Measurements from ENCODE around the gene UBL7.

UBL7 gene

GRCh38 chr15:74422652-74423430 lies 38.1 kb downstream of the UBL7 start:
- no peak for DNase-seq

- no peak for DNase-seq
These were observed 38.7 kb downstream of the UBL7 start for GRCh38 chr15:74422265-74422651.

GRCh38 chr15:74421302-74422245 lies 39.4 kb downstream of the UBL7 start:
- DNase-seq: no peak

- no peak for DNase-seq
These were observed 40.6 kb downstream of the UBL7 start for GRCh38 chr15:74420193-74420905.

GRCh38 chr15:74419432-74419831 lies 41.5 kb downstream of the UBL7 start:
- DNase-seq: no peak

- no peak for DNase-seq
These were observed 42.2 kb downstream of the UBL7 start for GRCh38 chr15:74418575-74419338.

GRCh38 chr15:74417670-74418069 lies 43.3 kb downstream of the UBL7 start:
- no peak for DNase-seq

GRCh38 chr15:74417225-74417624 lies 43.7 kb downstream of the UBL7 start:
- no peak for DNase-seq

GRCh38 chr15:74415966-74416916 lies 44.7 kb downstream of the UBL7 start:
- DNase-seq: no peak

- DNase-seq: no peak
These were observed 46.2 kb downstream of the UBL7 start for GRCh38 chr15:74414603-74415338.

GRCh38 chr15:74414081-74414580 lies 46.8 kb downstream of the UBL7 start:
- DNase-seq: no peak

- DNase-seq: no peak
These were observed 47.4 kb downstream of the UBL7 start for GRCh38 chr15:74413350-74414080.

GRCh38 chr15:74412159-74412558 lies 48.8 kb downstream of the UBL7 start:
- DNase-seq: no peak

- no peak for DNase-seq
These were observed 49.3 kb downstream of the UBL7 start for GRCh38 chr15:74411686-74412085.

- DNase-seq: no peak
These were observed 50.5 kb downstream of the UBL7 start for GRCh38 chr15:74410502-74410901.

- DNase-seq: no peak
These were observed 51.7 kb downstream of the UBL7 start for GRCh38 chr15:74409225-74409624.

- no peak for DNase-seq
These were observed 52.1 kb downstream of the UBL7 start for GRCh38 chr15:74408815-74409214.

GRCh38 chr15:74408385-74408784 lies 52.6 kb downstream of the UBL7 start:
- no peak for DNase-seq

- no peak for DNase-seq
These were observed 53.8 kb downstream of the UBL7 start for GRCh38 chr15:74406992-74407705.
